MM.1S (cell line): ENCODE measurements around the gene NGEF.

Experiments used
- DNase-seq: peaks from one replicate; pipeline ENCODE4 v3.0.0-alpha.2; 2015
- H2AFZ ChIP-seq: fragments of 300-600 bp; sonication (generic); 2 replicates; pipeline ENCODE4 v1.6.0; 2016; ENCODE audit warnings: antibody characterized with exemption, low read length
- H3F3A ChIP-seq: fragments of 300-600 bp; sonication (generic); 2 replicates; pipeline ENCODE4 v1.6.1; 2016; ENCODE audit warnings: mild to moderate bottlenecking, antibody characterized with exemption, low read length, moderate library complexity, mixed read lengths; ENCODE audit not compliant: insufficient read depth
- H3K27ac ChIP-seq: fragments of 300-600 bp; sonication (generic); 2 replicates; pipeline ENCODE4 v1.5.1; 2016; ENCODE audit warnings: mild to moderate bottlenecking, low read length
- H3K27me3 ChIP-seq: fragments of 300-600 bp; sonication (generic); replicated peaks from 2 replicates; pipeline ENCODE4 v1.6.0; 2016; ENCODE audit warnings: low read length; ENCODE audit not compliant: insufficient read depth
- H3K36me3 ChIP-seq: fragments of 300-600 bp; sonication (generic); replicated peaks from 2 replicates; pipeline ENCODE4 v1.6.1; 2016; ENCODE audit warnings: mild to moderate bottlenecking, low read length, mixed read lengths; ENCODE audit not compliant: insufficient read depth
- H3K4me1 ChIP-seq: fragments of 300-600 bp; sonication (generic); 2 replicates; pipeline ENCODE4 v1.6.1; 2016; ENCODE audit warnings: low read length, mixed read lengths
- H3K4me2 ChIP-seq: fragments of 300-600 bp; sonication (generic); 2 replicates; pipeline ENCODE4 v1.6.0; 2016; ENCODE audit warnings: low read depth, low read length
- H3K4me3 ChIP-seq: fragments of 300-600 bp; sonication (generic); 2 replicates; pipeline ENCODE4 v1.5.1; 2016; ENCODE audit warnings: low read length, mixed read lengths
- H3K79me2 ChIP-seq: fragments of 300-600 bp; sonication (generic); 2 replicates; pipeline ENCODE4 v1.6.1; 2016; ENCODE audit warnings: mixed run types, low read length, mixed read lengths
- H3K9ac ChIP-seq: fragments of 300-600 bp; sonication (generic); 2 replicates; pipeline ENCODE4 v1.6.1; 2016; ENCODE audit warnings: low read length, mixed read lengths
- H3K9me2 ChIP-seq: fragments of 300-600 bp; sonication (generic); replicated peaks from 2 replicates; pipeline ENCODE4 v1.6.1; 2016; ENCODE audit warnings: mild to moderate bottlenecking, low read length, mixed read lengths; ENCODE audit not compliant: insufficient read depth
- H3K9me3 ChIP-seq: fragments of 300-600 bp; sonication (generic); replicated peaks from 2 replicates; pipeline ENCODE4 v1.6.1; 2016; ENCODE audit warnings: mild to moderate bottlenecking, low read length, mixed read lengths; ENCODE audit not compliant: insufficient read depth
- H4K20me1 ChIP-seq: fragments of 300-600 bp; sonication (generic); 2 replicates; pipeline ENCODE4 v1.6.1; 2016; ENCODE audit warnings: mild to moderate bottlenecking, low read length, moderate library complexity, mixed read lengths; ENCODE audit not compliant: insufficient read depth
- EZH2 ChIP-seq: fragments of 300-600 bp; sonication (generic); optimal IDR thresholded peaks from 2 replicates; pipeline ENCODE3; 2017; ENCODE audit warnings: low read depth, mild to moderate bottlenecking, antibody characterized with exemption, low read length, mixed read lengths
- EZH2phosphoT487 ChIP-seq: fragments of 300-600 bp; sonication (generic); IDR thresholded peaks from 2 replicates; pipeline ENCODE4 v1.6.1; 2018; ENCODE audit warnings: antibody characterized with exemption, low read length
- TF ChIP-seq, protein P1 (sequence below): fragments of 300-600 bp; sonication (generic); IDR thresholded peaks from 2 replicates; pipeline ENCODE4 v1.5.1; 2016; ENCODE audit warnings: antibody characterized with exemption, low read length, mixed read lengths

Gene NGEF

DNA sequence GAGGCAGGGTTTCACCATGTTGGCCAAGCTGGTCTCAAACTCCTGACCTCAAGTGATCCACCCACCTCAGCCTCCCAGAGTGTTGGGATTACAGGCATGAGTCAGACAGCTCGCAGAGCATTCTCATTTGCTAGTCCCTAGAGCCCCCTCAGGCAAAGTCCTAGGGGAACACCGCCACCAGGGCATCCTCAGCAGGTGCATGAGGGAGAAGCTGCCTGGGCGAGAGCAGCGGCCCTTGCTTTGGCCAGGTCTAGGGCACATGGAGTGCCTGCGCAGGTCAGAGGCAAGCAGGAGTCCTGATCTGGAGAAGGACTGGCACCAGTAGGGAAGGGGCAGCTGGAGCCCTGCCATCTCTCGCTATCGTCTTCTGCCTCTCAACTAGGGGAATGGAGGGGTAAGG is 32.4 kb downstream of the NGEF start:
- no peak for DNase-seq
- no peaks in the 10 kb centered on the region for H3K4me1 ChIP-seq
- H3K9me2 ChIP-seq: no peaks in the 10 kb centered on the region
- H3K36me3 ChIP-seq: no peaks in the 10 kb centered on the region
- no peak overlapping the region for H3K27ac ChIP-seq
- no peaks in the 10 kb centered on the region for H3K27me3 ChIP-seq
- H3K9ac ChIP-seq: no peak overlapping the region
- TF ChIP-seq, protein P1, sequence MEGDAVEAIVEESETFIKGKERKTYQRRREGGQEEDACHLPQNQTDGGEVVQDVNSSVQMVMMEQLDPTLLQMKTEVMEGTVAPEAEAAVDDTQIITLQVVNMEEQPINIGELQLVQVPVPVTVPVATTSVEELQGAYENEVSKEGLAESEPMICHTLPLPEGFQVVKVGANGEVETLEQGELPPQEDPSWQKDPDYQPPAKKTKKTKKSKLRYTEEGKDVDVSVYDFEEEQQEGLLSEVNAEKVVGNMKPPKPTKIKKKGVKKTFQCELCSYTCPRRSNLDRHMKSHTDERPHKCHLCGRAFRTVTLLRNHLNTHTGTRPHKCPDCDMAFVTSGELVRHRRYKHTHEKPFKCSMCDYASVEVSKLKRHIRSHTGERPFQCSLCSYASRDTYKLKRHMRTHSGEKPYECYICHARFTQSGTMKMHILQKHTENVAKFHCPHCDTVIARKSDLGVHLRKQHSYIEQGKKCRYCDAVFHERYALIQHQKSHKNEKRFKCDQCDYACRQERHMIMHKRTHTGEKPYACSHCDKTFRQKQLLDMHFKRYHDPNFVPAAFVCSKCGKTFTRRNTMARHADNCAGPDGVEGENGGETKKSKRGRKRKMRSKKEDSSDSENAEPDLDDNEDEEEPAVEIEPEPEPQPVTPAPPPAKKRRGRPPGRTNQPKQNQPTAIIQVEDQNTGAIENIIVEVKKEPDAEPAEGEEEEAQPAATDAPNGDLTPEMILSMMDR: no peak
- no peak for TF ChIP-seq EZH2phosphoT487
- no peak for TF ChIP-seq EZH2
- no peaks in the 10 kb centered on the region for H4K20me1 ChIP-seq
- no peak overlapping the region for H2AFZ ChIP-seq
- no peaks in the 10 kb centered on the region for H3K9me3 ChIP-seq
- no peaks in the 10 kb centered on the region for H3F3A ChIP-seq
- no peak overlapping the region for H3K4me3 ChIP-seq
- H3K4me2 ChIP-seq: no peak overlapping the region
- no peaks in the 10 kb centered on the region for H3K79me2 ChIP-seq

DNA sequence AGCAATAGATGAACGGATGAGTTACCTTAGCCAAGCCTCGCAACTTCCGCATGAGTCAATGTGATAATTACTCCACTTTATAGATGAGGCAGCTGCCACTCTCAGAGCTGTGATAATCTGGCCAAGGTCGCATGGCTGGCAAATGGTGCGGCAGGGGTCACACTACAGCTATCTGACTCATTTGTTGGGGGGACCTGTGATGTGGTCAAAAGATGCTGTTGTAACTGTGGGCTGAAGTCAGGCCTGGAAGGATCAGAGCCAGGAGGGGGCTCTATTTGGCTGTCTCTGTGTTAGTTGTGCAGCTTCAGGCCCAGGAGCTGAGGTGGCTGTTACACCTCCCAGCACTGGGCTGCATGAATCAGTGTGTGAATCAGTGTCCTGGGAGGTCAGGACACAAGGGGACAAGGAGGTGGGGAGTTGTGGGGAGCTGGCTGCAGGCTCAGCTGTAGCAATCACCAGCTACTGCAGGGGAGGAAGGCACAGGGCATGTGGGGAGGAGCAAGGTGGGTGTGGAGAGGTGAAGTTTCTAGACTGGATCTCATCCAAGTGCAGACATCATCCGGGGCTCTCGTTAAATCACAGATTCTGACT is 33.1 kb downstream of the NGEF start:
- Histone ChIP-seq H2AFZ (no peak overlapping the region), H3K4me1 (no peaks in the 10 kb centered on the region), H3K27me3 (no peaks in the 10 kb centered on the region), H3K4me3 (no peak overlapping the region), H3K4me2 (no peak overlapping the region), H3F3A (no peaks in the 10 kb centered on the region), H3K9me3 (no peaks in the 10 kb centered on the region), H3K9ac (no peak overlapping the region), H3K9me2 (no peaks in the 10 kb centered on the region), H3K36me3 (no peaks in the 10 kb centered on the region), H3K79me2 (no peaks in the 10 kb centered on the region), H4K20me1 (no peaks in the 10 kb centered on the region), H3K27ac (no peak overlapping the region)
- DNase-seq: no peak
- TF ChIP-seq, protein P1: no peak
- TF ChIP-seq EZH2 (no peak), EZH2phosphoT487 (no peak)

DNA sequence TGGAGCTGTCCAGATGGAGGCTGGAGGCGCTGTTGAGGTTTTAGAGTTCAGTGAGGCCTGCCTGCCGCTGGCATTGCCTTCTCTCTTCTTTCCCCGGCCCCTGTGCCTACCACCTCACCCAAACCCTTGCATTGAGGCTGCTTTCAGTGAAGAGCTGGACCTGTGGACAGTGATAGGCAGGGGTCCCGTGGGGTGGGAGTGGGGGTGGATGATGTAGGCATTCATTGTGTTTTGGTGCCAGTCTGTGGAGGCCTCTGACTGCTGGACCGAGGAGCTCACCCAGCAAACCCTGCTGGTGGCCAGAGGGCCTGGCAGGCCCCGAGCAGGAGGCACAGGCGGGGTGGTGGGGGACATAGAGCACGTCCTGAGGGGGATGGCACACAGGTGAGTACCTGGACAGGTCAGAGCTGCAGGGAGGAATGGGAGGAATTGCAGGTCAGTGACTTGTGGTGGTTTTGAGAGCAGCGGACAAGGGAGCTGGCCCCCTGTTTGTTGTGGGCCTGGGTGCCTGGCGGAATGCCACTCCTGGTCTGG is 35.6 kb downstream of the NGEF start:
- no peaks in the 10 kb centered on the region for H3F3A ChIP-seq
- H3K9ac ChIP-seq: no peak overlapping the region
- no peak overlapping the region for H3K4me3 ChIP-seq
- no peak overlapping the region for H2AFZ ChIP-seq
- H4K20me1 ChIP-seq: no peaks in the 10 kb centered on the region
- H3K36me3 ChIP-seq: no peaks in the 10 kb centered on the region
- H3K27ac ChIP-seq: no peak overlapping the region
- H3K79me2 ChIP-seq: no peaks in the 10 kb centered on the region
- H3K4me1 ChIP-seq: no peaks in the 10 kb centered on the region
- no peak overlapping the region for H3K4me2 ChIP-seq
- no peaks in the 10 kb centered on the region for H3K9me2 ChIP-seq
- H3K27me3 ChIP-seq: no peaks in the 10 kb centered on the region
- H3K9me3 ChIP-seq: no peaks in the 10 kb centered on the region
- TF ChIP-seq, protein P1: no peak
- TF ChIP-seq EZH2phosphoT487: no peak
- TF ChIP-seq EZH2: no peak
- DNase-seq: no peak
